ENCODE results near the gene PHF21A. TPM values are rescaled to one million over a fixed set of nuclear protein-coding genes. Genes with fewer than 3 reads are reported as not detected.

The PHF21A gene
- total and polyA plus RNA-seq, 2 of the 8 experiments (the other 6 are each of a cell fraction or from before 2014, with no cell fraction given): 17.6 to 40.3 TPM

DNA sequence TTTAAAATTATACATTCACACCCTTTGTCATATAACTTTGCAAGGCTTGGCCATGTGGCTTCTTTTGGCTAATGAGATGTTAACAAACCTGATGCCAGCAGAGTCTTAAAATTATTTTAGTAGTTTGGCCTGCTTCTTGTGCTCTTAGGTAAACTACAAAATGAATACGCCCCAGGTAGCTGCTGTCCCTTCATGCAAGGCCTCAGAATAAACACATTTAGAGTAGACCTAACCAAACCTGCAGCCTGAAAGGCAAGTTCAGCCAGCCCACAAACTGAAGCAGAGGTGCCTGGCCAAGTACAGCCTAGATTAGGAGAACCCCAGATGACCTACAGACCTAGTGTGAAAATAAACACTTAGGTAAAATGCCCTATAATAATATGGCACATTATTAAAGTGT, 50.2 kb downstream of the PHF21A start:
- H2BK12ac ChIP-seq (ENCODE audit: low read depth, low read length): no peak overlapping the region
- peaks cover 0 to 2% (median 0%) of the 10 kb centered on the region in 4 experiments; a peak in 2 of 8 replicates for H3K36me3 ChIP-seq (ENCODE audit: control insufficient read depth in 2 of 4, insufficient read depth in 4 of 4, low read length in 3 of 4)
- POLR2A ChIA-PET (ENCODE audit: partially characterized antibody): no interaction called here
- H2BK120ac ChIP-seq (replicated peaks; ENCODE audit: low read depth, low read length): no peak overlapping the region
- H4K20me1 ChIP-seq (replicated peaks in 1 of 2; ENCODE audit: control insufficient read depth in 1 of 2, insufficient read depth in 2 of 2, low read length in 2 of 2): peaks cover 0 to 1% of the 10 kb centered on the region in 2 experiments
- no peak overlapping the region for H3K14ac ChIP-seq (ENCODE audit: insufficient read length)
- H3K4me2 ChIP-seq (ENCODE audit: insufficient read depth in 1 of 2, low read depth in 2 of 2, low read length in 2 of 2): no peak overlapping the region
- H3K9ac ChIP-seq (replicated peaks in 1 of 4; ENCODE audit: extremely low read depth in 1 of 4, low read depth in 3 of 4, low read length in 3 of 4): no peak overlapping the region
- no peak overlapping the region for H2BK15ac ChIP-seq (ENCODE audit: low read length)
- no peaks in the 10 kb centered on the region for H3K9me3 ChIP-seq (ENCODE audit: insufficient read depth in 2 of 2, low read depth in 1 of 2, low read length in 1 of 2)
- H3K4me3 ChIP-seq (ENCODE audit: extremely low read depth in 1 of 4, insufficient read depth in 2 of 4, low read depth in 3 of 4, low read length in 4 of 4): no peak overlapping the region
- H3K56ac ChIP-seq (replicated peaks; ENCODE audit: insufficient read length, low read depth, low read length): no peak overlapping the region
- H3K27me3 ChIP-seq (replicated peaks in 1 of 4; ENCODE audit: control insufficient read depth in 3 of 4, extremely low read depth in 1 of 4, insufficient read depth in 3 of 4, low read length in 3 of 4): no peaks in the 10 kb centered on the region
- H3K79me2 ChIP-seq (ENCODE audit: control insufficient read depth in 1 of 2, insufficient read depth in 2 of 2, low read length in 2 of 2): no peaks in the 10 kb centered on the region
- H3K79me1 ChIP-seq (ENCODE audit: low read depth, low read length): no peaks in the 10 kb centered on the region
- CTCF ChIA-PET (ENCODE audit: partially characterized antibody): interaction anchor here (0.6 to 1.2 kb wide), 2 partner anchors 64 to 1095 kb away, joined by 3 to 4 read pairs; no protein-coding TSS in a partner anchor
- H4K5ac ChIP-seq (ENCODE audit: insufficient read length, low read depth, low read length): no peak overlapping the region
- 82% methylated on average over 1 of the region's 1 CpG; no CpG with 5 or more reads in 1 of the 2 experiments for WGBS, 2 experiments (ENCODE audit: extremely low coverage in 1 of 2, insufficient coverage in 1 of 2, insufficient read length in 1 of 2, insufficient replicate concordance in 2 of 2, low coverage in 1 of 2, low lambda C conversion rate in 2 of 2, missing lambda C conversion rate in 1 of 2)
- H3K23me2 ChIP-seq (ENCODE audit: low read depth, low read length): no peaks in the 10 kb centered on the region
- H2BK5ac ChIP-seq (ENCODE audit: low read depth, low read length): no peak overlapping the region
- H2AK5ac ChIP-seq (ENCODE audit: low read depth, low read length): no peak overlapping the region
- no peak overlapping the region for H2BK20ac ChIP-seq (ENCODE audit: low read length)
- H3K4me1 ChIP-seq (replicated peaks in 1 of 4; ENCODE audit: control insufficient read depth in 3 of 4, insufficient read depth in 4 of 4, low read length in 3 of 4): 0 out of 7 replicates have a peak, but pooled peaks cover 0 to 3% (median 0%) of the 10 kb centered on the region in 4 experiments
- no peak overlapping the region for H3K4ac ChIP-seq (replicated peaks; ENCODE audit: insufficient read length, low read depth, low read length)
- no peak for FAIRE-seq
- no peak overlapping the region for H3K18ac ChIP-seq (ENCODE audit: extremely low read depth, low read length)
- no peak overlapping the region for H3K27ac ChIP-seq (ENCODE audit: low read depth, low read length)
- DNase-seq (ENCODE audit: low read depth in 1 of 2, low spot score in 2 of 2): no peak
- H3K23ac ChIP-seq (ENCODE audit: insufficient read length): no peak overlapping the region
- no peak overlapping the region for H4K91ac ChIP-seq (replicated peaks; ENCODE audit: insufficient read length, low read length)
- no peak overlapping the region for H4K8ac ChIP-seq (ENCODE audit: extremely low read depth, insufficient read depth, low read length)
- no peak overlapping the region for H2AFZ ChIP-seq (ENCODE audit: low read length)
- TF ChIP-seq GTF2F1 (IDR thresholded peaks at IDR 0.05; ENCODE audit: borderline replicate concordance, low read depth, low read length) (no peak), SP1 (IDR thresholded peaks at IDR 0.05; ENCODE audit: low read depth, low read length) (no peak), KDM5A (IDR thresholded peaks at IDR 0.05; ENCODE audit: low read length) (no peak), CTBP2 (IDR thresholded peaks at IDR 0.05; ENCODE audit: borderline replicate concordance, insufficient read depth, insufficient read length, low read length) (no peak), GABPA (IDR thresholded peaks at IDR 0.05; ENCODE audit: borderline replicate concordance, insufficient read depth, low read length) (no peak), KDM4A (IDR thresholded peaks at IDR 0.05; ENCODE audit: low read depth, low read length, severe bottlenecking) (no peak)
